Stomach (tissue), 9 donors: ENCODE results near the gene MGAT5. TPM values are rescaled to one million over a fixed set of nuclear protein-coding genes. Genes with fewer than 3 reads are reported as not detected.

Experiments
- DNase-seq, 2 donors: peaks; one replicate each; pipeline versions ENCODE4 v3.0.0 to v3.0.0-alpha.2; 2013 to 2019
- H3K27ac ChIP-seq, 5 donors: fragments of 200-600 bp in 4 of 5; sonication (generic) in 4 of 5; one replicate each; pipeline ENCODE4 v1.5.1; 2013 to 2019; ENCODE audit warnings: mild to moderate bottlenecking in 1 of 5, moderate library complexity in 1 of 5
- H3K27me3 ChIP-seq, 3 donors: fragments of 200-600 bp; sonication (generic); one replicate each; pipeline ENCODE4 v1.5.1; 2017 to 2019; ENCODE audit warnings: mixed run types in 1 of 3
- H3K36me3 ChIP-seq, 4 donors: fragments of 200-600 bp; sonication (generic); 1 replicate in 3 of 4; 2 replicates in 1 of 4; pipeline ENCODE4 v1.5.1; 2016 to 2019
- H3K4me1 ChIP-seq, 4 donors: fragments of 200-600 bp; sonication (generic); one replicate each; pipeline ENCODE4 v1.5.1; 2016 to 2019
- H3K4me3 ChIP-seq, 4 donors: fragments of 200-600 bp; sonication (generic) in 3 of 4; one replicate each; pipeline ENCODE4 v1.5.1; 2016 to 2019; ENCODE audit warnings: mild to moderate bottlenecking in 1 of 4
- H3K9me3 ChIP-seq, 4 donors: fragments of 200-600 bp; sonication (generic); one replicate each; pipeline ENCODE4 v1.5.1; 2016 to 2019
- EP300 ChIP-seq: sonication (generic); formaldehyde crosslinking; IDR thresholded peaks from one replicate; pipeline ENCODE4 v1.6.1; 2017; ENCODE audit warnings: antibody characterized with exemption
- POLR2A ChIP-seq, 4 donors: fragments of 450-650 bp; IDR thresholded peaks; one replicate each; pipeline ENCODE4 v1.6.1; 2016; ENCODE audit warnings: antibody characterized with exemption in 4 of 4, control low read depth in 2 of 4, mild to moderate bottlenecking in 1 of 4, moderate library complexity in 1 of 4
- POLR2AphosphoS5 ChIP-seq, 3 donors: sonication (generic); formaldehyde crosslinking; IDR thresholded peaks; one replicate each; pipeline ENCODE4 v1.6.1; 2016; ENCODE audit warnings: antibody characterized with exemption in 3 of 3
- WGBS, 5 donors: extraction: QIAGEN DNeasy Blood & Tissue Kit in 3 of 5; methylation state at CpG; one replicate each; pipeline versions ENCODE4 v1.1.5 to v1.1.7; 2013 to 2018; 5-methylcytosine and 5-hydroxymethylcytosine counted together
- intact Hi-C: fragments of 100-400 bp; cut with DNase I; formaldehyde crosslinking; loops from one replicate; pipeline ENCODE4 v1.15.1; 2023; ENCODE audit warnings: low total_unique reads
- polyA plus RNA-seq, 3 donors: library from polyadenylated mRNA; stranded (reverse); fragments of 200-250 nt; gene quantifications; one replicate each; pipeline ENCODE4 v1.2.3, GENCODE V29; 2013
- total RNA-seq, 5 donors: library from RNA; depleted of rRNA; stranded (reverse); fragments of >200 nt; gene quantifications; one replicate each; pipeline versions ENCODE4 v1.1.0 to v1.2.3, GENCODE V29; 2014 to 2016
- TF ChIP-seq, protein P1 (sequence below), 7 experiments: fragments of 450-650 bp in 4 of 7; fragments of 200-600 bp in 3 of 7; sonication (generic) in 3 of 7; IDR thresholded peaks; one replicate each; pipeline ENCODE4 v1.5.1; 2016 to 2019; ENCODE audit warnings: antibody characterized with exemption in 7 of 7, control low read depth in 2 of 7, mild to moderate bottlenecking in 1 of 7
- donor health status: healthy with polysubstance abuse.
- donor health status: Bipolar disorder and iron deficiency.
- donor health status: healthy.

The MGAT5 gene
- total and polyA plus RNA-seq, 8 donors = 3.9 to 125 (median 46.0) TPM

GRCh38 chr2:134399096-134399495 is 145.2 kb downstream of the MGAT5 start:
- TF ChIP-seq EP300 (no peak), POLR2AphosphoS5 (IDR thresholded peaks at IDR 0.05) (no peak), POLR2A (IDR thresholded peaks at IDR 0.05) (no peak)
- TF ChIP-seq, protein P1, sequence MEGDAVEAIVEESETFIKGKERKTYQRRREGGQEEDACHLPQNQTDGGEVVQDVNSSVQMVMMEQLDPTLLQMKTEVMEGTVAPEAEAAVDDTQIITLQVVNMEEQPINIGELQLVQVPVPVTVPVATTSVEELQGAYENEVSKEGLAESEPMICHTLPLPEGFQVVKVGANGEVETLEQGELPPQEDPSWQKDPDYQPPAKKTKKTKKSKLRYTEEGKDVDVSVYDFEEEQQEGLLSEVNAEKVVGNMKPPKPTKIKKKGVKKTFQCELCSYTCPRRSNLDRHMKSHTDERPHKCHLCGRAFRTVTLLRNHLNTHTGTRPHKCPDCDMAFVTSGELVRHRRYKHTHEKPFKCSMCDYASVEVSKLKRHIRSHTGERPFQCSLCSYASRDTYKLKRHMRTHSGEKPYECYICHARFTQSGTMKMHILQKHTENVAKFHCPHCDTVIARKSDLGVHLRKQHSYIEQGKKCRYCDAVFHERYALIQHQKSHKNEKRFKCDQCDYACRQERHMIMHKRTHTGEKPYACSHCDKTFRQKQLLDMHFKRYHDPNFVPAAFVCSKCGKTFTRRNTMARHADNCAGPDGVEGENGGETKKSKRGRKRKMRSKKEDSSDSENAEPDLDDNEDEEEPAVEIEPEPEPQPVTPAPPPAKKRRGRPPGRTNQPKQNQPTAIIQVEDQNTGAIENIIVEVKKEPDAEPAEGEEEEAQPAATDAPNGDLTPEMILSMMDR (IDR thresholded peaks at IDR 0.05) = no peak
- H3K36me3 ChIP-seq = peaks cover 0 to 34% (median 14%) of the 10 kb centered on the region in 4 donors
- no peak overlapping the region for H3K27ac ChIP-seq
- H3K4me1 ChIP-seq = peaks cover 0 to 23% (median 8%) of the 10 kb centered on the region in 4 donors
- no peak overlapping the region for H3K4me3 ChIP-seq
- WGBS, 5 donors = 93 to 97% (median 94%) methylated on average over 2 of the region's 2 CpGs
- H3K27me3 ChIP-seq = no peaks in the 10 kb centered on the region
- intact Hi-C loops = no loop called here
- no peaks in the 10 kb centered on the region for H3K9me3 ChIP-seq
- no peak for DNase-seq

GRCh38 chr2:134401081-134401497 is 147.2 kb downstream of the MGAT5 start:
- H3K4me3 ChIP-seq = no peak overlapping the region
- H3K4me1 ChIP-seq = peaks cover 0 to 30% (median 9%) of the 10 kb centered on the region in 4 donors
- TF ChIP-seq POLR2A (IDR thresholded peaks at IDR 0.05) (no peak), EP300 (no peak), POLR2AphosphoS5 (IDR thresholded peaks at IDR 0.05) (no peak)
- TF ChIP-seq, protein P1 (IDR thresholded peaks at IDR 0.05) = no peak
- peak overlapping the region in 3 of 5 donors; percentile 47 to 54 (median 53) for H3K27ac ChIP-seq
- intact Hi-C loops = no loop called here
- peak in 1 of 2 donors; percentile 56 for DNase-seq
- H3K9me3 ChIP-seq = no peaks in the 10 kb centered on the region
- WGBS, 5 donors = 41 to 61% (median 46%) methylated on average over 5 of the region's 5 CpGs
- peaks cover 0 to 40% (median 26%) of the 10 kb centered on the region in 4 donors for H3K36me3 ChIP-seq
- H3K27me3 ChIP-seq = no peaks in the 10 kb centered on the region

- TF ChIP-seq, protein P1 (IDR thresholded peaks at IDR 0.05) = no peak
- H3K9me3 ChIP-seq = no peaks in the 10 kb centered on the region
- no peaks in the 10 kb centered on the region for H3K27me3 ChIP-seq
- H3K36me3 ChIP-seq = peaks cover 0 to 36% (median 28%) of the 10 kb centered on the region in 4 donors
- WGBS, 5 donors = 42 to 71% (median 66%) methylated on average over 2 of the region's 2 CpGs
- DNase-seq = no peak
- intact Hi-C loops = no loop called here
- H3K4me3 ChIP-seq = no peak overlapping the region
- peaks cover 0 to 36% (median 10%) of the 10 kb centered on the region in 4 donors for H3K4me1 ChIP-seq
- peak overlapping the region in 3 of 5 donors; percentile 13 to 54 (median 53) for H3K27ac ChIP-seq
Measured at GRCh38 chr2:134401789-134402188, 147.9 kb downstream of the MGAT5 start.

DNA sequence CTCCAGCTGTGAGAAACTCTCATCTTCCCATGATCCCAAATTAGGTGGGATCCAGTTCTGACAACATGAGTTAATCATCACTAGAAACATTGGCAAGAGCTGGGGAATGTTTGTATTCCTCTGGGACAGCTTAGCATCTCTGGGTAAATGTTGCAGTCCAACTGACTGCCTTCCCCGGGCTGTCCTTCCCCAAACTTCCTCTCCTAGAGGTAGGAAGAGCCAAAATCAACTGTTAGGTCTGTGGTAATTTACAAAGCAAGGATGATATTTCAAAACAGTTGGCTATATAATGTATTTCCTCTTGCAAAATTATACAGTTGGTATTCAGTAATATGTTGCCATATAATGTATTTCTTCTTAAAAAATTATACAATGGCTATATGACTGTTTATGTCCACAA is 148.5 kb downstream of the MGAT5 start:
- Histone ChIP-seq H3K4me1 (peaks cover 2 to 42% (median 10%) of the 10 kb centered on the region in 4 donors), H3K27me3 (no peaks in the 10 kb centered on the region), H3K9me3 (no peaks in the 10 kb centered on the region), H3K4me3 (no peak overlapping the region), H3K27ac (peak overlapping the region in 2 of 5 donors; percentile 13 to 54), H3K36me3 (peaks cover 0 to 36% (median 29%) of the 10 kb centered on the region in 4 donors)
- WGBS, 5 donors = 24 to 61% (median 49%) methylated on average over 1 of the region's 1 CpG
- DNase-seq = peak in 1 of 2 donors; percentile 37
- TF ChIP-seq POLR2AphosphoS5 (IDR thresholded peaks at IDR 0.05) (no peak), EP300 (no peak), POLR2A (IDR thresholded peaks at IDR 0.05) (no peak)
- TF ChIP-seq, protein P1 (IDR thresholded peaks at IDR 0.05) = no peak
- intact Hi-C loops = no loop called here
